Nucleus accumbens (tissue), 56 donors: Measurements from ENCODE around the gene DIP2B.

ENCODE experiments used
- DNase-seq, 56 donors: peaks; one replicate each; lab custom pipeline; 2025; lab: John Stamatoyannopoulos, UW

Gene DIP2B

DNA sequence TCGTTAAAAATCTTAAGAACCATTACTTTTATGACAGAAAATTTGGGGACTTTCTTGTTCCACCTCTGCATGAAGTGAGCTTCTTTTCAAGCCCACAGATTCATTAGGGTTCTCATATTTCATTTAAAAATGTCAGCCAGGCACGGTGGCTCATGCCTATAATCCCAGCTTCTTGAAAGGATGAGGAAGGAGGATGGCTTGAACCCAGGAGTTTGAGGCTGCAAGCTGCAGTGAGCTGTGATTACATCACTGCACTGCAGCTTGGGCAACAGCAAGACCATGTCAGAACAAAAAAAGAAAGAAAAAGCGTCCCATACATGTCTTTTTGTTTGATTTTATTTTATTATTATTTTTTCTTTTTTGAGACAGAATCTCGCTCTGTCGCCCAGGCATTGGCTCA lies 215.7 kb downstream of the DIP2B start:
- DNase-seq: no peak

DNA sequence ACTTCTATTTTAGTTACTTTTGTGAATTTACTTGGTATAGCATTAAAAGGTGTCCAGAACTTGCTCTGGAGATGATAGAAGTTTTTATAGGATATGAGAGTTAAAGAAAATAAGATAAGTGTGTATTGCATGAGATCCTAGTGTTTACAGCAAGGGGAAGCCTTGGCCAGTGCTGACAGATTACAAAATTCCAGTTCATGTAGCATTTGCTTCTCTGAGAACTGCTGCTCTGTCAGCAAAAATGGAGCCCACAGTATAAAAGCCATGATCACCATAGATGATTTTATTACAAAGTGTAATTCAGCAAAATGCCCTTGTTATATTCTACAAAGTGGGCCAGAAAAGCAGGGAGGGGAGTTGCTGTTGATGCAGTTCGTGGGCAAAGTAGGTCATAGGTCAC lies 219.1 kb downstream of the DIP2B start:
- no peak for DNase-seq

DNA sequence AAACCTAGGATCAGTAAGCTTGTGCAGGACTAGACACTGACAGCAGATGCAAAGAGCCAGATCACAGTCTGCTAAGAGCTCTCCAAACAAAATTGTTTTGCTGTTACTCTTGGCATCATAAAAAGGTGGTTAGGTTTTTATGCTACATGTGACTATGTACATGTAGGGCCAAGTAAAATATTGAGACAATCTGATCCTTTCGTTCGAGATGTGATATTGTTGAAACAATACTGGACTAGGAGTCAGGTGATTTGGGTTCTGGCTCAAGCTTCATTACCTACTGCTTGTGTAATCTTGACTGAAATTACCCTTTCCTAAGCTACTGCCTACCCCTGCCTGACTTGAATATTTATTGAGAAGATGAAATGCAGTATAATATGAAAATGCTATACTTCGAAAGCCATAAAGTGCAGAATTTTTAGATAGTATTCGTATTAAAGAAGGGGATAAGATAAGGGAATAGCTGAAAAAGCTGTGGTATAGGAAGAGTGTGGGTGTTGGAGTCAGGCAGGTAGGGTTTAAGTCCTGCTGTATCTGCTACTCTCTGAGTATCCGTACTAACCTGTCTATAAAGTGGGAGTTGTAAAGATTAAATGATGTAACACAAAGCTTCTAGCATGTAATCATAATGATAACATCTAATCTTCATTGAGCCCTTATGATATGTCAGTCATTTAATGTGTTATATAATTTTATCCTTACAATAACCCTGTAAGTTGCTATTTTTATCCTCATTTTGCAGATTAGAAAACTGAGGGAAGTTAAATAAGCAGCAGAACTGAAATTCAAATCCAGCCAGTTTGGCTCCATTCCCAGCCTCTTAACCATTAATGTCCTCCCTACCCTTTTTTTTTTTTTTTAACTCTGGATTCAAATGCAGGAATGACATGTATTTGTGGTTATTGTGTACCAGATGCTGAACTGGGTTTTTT lies 220.5 kb downstream of the DIP2B start:
- DNase-seq: no peak

DNA sequence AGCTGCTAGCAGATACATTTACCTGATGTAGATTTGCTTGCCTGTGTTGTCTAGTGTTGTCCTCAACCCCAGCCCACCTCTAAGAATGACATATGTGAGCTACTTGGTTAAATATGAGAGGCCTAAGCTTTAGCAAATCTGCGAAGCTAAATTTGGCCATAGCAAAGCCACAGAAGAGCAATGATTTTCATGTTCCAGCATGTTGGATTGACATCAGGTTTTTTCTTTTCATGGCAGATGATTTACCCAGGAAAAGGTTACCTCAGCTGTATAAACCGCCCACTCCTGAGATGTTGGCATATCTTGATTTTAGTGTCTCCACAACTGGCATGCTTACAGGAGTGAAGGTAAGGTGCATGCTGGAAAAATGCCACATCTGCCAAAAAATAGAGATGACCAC lies 222.7 kb downstream of the DIP2B start:
- no peak for DNase-seq

DNA sequence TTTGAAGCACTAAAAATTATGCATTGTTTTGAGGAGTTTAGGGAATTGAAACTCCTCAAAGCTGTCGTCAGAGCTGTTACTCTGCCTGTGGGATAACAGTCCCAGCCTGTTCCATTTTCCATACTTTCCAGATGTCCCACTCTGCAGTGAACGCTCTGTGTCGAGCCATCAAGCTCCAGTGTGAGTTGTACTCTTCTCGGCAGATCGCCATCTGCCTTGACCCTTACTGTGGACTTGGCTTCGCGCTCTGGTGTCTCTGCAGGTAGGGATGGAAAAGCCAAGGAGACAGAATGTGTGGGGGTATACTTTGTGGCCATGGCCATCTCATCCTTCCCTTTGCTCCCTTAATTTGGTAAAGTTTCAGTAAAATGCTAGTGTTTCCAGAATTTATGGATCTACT lies 223.6 kb downstream of the DIP2B start:
- no peak for DNase-seq

DNA sequence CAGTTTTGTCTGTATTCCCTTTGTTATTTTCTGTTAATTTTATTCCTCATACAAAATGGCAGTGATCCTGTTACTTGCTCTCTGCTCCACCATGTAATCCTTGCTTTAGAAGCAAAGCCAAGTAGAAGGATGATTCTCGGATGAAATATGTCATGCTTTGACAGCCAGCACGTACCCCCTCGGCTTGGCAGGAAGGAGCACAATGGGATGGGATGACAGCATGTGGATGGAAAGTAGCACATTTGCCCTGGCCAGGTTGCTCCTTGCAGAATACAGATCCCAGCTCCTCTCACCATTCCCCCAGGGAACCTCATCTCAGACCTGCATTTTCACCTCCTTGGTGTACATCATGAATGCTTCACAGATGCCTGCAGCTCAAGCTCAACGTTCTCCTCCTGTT lies 224.1 kb downstream of the DIP2B start:
- DNase-seq: no peak

DNA sequence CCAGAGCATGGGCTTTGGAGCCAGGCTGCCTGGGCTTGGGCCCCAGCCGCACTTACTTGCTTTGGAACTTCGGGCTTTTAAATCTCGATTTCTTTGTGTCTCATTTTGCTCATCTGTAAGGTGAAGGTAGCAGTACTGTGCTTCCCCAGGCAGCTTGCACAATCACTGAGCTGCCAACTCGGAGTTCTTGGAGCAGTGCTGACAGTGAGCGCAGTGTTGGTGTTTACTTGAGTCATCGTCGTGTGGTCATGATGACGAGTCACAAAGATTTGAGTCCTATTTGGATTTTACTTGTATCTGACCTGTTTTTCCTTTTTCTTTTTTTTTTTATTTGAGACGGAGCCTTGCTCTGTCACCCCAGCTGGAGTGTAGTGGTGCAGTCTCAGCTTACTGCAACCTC lies 227.8 kb downstream of the DIP2B start:
- peak in 1 of 56 donors; percentile 17 for DNase-seq

DNA sequence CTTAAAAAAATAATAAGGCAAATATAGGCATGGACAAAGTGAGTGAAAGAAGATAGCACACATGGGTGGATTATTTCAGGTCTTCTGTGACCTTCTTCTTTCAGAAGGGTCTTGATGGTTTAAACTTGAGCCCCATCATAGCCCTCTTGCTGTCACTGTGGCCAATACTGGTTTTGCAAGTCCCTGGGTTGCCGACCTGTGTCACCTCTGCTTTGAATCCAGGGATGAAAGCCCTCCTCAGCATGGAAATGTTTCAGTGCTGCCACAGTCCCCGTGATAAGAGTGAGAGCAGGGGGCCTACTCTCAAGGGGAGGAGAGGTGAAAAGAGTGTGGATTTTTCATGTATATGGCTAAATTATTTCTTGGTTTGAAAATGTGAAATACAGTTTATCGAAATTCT lies 228.9 kb downstream of the DIP2B start:
- no peak for DNase-seq

DNA sequence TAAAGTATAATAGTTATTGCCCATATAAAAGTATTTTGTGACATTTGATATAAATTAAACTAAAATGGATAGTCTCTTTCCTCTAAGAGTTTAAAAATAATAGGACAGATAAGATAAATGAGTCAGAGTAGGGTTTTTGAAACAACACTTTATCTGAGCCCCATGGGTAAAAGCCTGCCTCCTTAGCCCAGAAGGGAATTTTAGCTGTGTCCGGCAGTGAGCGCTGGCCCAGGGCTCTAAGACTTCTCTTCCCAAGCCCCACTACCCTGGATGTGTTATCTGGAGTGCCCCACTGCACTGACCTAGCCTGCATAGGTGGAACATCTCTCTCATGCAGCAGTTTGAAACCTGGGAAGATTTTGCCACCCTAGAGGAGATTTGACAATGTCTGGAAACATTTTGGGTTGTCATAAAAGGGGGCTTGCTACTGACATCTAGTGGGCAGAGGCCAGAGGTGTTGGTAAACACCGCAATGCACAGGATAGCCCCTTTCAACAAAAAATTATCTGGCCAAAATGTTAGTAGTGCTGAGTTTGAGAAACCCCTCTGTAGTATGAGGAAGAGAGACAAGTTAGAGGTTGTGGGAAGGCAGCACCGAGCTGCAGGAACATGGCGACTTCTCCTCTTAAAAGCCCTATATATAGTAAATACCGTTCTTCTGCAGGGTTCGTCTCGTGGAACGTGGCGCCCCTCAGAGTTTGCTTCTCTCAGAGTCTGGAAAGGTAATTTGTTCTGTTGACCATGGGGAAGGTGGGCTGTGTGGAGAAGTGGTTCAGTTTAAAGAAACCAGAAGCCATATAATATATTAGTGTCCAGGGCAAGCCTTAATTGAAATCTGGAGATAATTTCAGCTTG lies 229.9 kb downstream of the DIP2B start:
- DNase-seq: peak in 11 of 56 donors; percentile 2 to 32 (median 12)

DNA sequence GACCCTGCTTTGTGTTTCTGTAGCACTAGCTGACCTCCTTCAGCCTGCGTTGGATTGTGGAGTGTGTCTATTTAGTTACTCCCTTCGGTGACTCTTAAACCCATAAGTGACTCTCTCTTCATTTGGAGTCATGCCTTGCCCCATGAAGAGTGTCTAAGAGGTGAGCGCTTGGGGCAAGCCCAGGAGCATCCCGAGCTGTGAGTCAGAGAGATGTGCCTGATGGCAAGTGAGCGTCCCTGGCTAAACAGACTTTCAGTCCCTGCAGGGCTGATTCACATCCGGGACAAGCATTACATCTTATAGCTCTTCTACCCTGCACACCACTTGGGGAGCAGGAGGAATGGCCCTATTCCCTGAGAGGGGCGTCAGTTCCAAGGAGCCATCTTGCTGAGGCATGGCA lies 234.8 kb downstream of the DIP2B start:
- no peak for DNase-seq

DNA sequence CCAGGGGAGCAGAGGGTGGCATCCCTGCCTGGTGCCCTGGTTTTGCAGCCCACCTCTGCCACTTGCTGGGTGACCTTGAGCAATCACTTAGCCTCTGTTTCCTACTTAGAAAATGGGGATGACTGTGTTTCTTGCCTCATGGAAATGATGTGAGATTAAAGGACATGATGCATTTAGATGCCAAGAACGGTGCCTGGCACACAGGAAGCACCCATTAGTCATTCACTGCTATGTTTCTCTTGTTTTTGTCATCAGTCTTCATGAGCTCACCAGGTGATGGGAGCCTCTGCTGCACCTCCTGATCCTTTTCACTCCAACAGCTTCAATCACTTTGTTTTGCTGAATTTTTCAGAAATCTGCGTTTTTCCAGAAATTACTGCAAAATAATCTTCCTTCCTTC lies 235.5 kb downstream of the DIP2B start:
- no peak for DNase-seq

DNA sequence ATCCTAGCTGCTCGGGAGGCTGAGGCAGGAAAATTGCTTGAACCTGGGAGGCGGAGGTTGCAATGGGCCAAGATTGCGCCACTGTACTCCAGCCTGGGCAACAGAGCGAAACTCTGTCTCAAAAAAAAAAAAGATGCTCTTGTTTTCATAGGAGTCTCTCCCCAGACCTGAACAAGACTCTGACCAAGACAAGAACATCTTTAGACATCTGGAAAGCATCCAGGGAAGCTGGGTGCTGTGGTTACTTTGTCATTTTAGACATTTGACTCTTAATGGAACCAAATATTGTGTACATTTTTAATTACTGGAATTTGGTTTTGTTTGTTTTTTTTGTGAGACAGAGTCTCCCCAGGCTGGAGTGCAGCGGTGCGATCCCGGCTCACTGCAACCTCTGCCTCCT lies 238.0 kb downstream of the DIP2B start:
- no peak for DNase-seq

DNA sequence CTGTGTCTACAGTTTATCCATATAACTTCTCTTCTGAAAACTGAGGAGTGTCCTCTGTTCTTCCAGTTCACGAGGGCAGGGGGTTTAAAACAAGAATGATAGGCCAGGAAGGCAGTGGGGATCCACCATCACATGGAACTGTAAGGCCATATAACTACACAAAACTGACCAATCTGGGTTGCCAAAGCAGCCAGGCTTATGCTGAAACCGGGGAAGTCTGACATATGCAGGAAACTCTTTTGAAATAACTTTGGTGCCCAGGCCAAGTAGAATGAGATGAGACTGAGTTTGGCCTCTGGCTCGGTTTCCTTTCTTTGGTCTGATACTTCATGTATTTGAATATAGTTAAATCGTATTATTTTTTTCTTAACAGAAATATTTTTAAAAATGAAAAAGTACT lies 241.1 kb downstream of the DIP2B start:
- DNase-seq: no peak

DNA sequence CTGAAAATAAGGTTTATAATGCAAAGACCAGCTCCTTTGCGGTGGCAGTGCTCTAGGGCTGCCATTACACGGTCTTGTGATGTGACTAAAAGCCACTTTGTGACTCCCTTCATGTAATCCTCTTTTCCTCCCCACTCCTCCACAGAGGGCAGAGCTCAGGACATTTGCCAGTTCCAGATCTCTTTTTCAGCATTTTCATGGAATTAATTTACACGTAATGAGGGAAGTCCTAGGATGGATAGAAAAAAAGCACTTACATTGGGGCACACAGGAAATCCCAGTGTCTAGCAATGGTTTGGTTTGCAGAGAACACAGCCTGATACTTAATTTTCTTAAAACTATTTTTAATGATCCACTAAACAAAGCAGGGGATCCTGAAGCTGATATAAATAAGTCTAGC lies 241.6 kb downstream of the DIP2B start:
- DNase-seq: no peak

DNA sequence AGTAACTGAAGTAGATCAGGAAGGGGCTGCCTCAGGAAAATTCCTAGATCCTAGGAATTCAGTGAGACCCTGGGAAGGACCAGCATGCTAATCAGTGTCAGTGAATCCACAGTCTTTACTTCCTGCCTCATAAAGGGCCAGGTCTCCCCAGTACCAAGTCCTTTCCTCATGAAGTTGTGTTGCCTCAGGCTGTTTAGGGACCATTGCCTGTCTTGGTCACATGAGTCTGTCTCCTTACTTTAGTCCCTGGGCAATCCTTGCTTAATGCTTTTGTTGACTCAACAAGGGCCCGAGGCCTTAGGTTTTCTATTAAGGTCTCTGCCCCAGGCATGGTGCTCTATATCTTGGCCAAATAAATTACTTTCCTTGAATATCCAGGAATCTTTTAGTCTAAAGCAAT lies 243.0 kb downstream of the DIP2B start:
- DNase-seq: no peak

DNA sequence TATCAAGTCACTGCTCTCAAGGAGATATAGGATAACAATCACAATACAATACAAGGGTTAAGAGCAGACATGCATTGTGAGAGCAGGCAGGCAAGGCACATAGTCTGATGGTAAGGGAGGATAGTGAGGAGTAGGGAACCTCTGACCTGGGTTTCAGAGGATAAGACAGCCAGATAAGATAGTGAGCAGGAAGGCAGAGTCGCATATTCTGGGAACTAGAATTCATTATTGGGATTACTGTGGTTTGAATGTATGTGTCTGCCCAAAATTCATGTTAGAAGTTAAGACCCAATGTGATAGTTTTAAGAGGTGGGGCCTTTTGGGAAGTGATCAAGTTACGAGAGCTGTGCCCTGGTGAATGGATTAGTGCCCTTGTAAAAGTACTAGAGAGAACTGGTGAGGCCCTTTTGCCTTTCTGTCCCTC lies 244.7 kb downstream of the DIP2B start:
- no peak for DNase-seq

DNA sequence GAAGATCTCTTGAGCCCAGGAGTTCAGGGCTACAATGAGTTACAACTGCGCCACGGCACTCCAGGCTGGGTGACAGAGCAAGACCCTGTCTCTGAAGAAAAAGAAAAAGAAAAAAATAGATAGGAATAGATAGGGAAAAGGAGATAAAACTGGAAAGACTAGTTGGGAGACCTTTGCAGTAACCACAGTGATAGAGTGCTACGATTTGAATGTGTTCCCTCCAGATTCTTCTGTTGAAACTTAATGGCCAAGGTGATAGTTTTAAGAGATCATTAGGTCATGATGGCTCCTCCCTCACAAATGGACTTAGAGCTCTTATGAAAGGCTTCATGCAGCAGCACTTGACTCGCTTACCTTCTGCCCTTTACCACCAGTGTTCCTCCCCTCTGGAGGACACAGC lies 245.6 kb downstream of the DIP2B start:
- no peak for DNase-seq

DNA sequence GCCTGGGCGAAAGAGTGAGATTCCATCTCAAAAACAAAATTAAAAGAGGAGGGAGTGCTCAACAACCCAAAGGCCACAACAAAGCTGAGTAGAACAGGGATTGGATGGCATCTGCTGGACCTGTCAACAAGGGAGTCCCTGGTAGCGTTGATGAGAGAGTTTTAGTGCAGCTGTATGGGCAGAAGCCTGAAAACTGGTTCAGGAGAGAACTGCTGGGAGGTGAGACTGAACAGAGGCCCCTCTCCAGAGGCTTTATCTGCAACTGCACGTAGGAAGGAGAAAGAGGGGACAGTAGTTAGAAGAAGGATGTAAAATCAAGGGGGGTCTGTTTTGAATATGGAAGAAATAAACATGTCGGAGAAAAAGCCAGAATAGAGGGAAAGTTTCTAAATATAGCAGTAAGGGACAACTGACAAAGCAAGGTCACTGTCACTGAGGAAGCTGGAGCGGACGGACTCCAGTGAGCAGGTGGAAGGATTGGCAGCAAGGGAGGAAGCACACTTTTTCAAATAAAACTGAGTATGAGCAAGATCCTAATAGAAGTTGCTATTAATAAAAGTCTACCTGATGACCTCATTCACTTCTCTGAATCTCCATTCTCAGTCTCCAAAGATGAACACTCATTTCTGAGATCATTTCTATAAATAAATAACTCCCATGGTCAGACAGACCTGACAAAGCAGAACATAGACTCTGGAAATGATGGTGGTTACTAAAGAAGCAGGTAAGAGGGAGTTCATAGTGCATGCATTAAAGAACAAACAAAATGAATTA lies 247.3 kb downstream of the DIP2B start:
- DNase-seq: no peak

DNA sequence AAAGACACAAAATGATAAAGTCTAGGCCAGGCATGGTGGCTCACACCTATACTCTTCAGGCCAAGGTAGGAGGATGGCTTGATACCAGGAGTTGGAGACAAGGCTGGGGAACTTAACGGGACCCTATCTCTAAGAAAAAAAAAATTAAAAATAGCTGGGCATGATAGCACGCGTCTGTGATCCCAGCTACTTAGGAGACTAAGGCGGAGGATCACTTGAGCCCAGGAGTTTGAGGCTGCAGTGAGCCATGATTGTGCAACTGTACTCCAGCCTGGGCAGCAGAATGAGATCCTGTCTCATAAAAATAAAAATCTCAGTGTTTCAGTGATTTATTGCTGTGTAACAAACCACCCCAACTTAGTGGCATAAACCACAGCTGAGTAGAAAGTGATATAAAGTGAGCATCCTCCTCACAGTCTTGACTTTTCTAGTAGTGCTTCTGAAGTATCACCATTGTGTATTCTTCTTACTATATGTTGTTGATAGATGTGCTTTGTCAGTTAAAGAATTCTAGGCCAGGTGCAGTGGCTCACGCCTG lies 248.5 kb downstream of the DIP2B start:
- DNase-seq: no peak

DNA sequence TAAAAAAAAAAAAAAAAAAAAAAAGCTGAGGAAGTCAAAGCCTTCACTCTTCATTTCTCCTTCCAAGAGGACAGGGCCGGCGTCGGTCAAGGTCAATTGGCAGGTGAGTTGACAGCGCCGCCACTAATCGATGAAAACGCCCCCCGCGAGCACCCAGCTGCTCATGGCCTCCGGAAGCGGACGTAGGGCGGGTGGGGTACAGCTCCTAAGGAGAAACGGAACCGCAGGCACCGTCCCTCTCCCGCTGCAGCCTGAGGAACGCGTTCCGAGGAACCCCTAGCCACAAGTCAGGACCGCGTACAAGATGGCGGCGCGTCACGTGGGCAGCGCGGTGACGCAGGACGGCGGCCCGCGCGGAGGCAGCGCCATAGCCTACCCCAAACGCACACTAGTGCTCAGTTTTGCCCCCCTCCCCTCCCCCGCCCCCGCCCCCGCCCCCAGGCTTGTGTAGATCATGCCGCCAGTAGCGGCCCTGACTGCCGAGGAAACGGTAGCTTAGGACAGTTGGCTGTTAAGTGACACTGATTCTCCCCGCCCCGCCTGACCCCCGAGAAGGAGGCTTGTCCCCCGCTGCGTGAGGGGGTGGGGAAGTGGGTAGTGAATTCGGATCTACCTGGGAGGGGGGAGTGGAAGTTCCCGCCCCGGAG lies 259.0 kb downstream of the DIP2B start, which contains the start of gene ATF1:
TSS of gene ATF1 (plus strand) at position 463 of the 647 bp plus-strand sequence. CDS start 16,045 bp downstream, outside the sequence.
- DNase-seq: peak in 55 of 56 donors; percentile 38 to 95 (median 85)
